ENCODE results near the gene NCOA7.

Gene NCOA7

GRCh38 chr6:125913864-125914351 lies 123.1 kb downstream of the NCOA7 start:
- no peak overlapping the region for H3K27ac ChIP-seq (ENCODE audit: insufficient read depth, low read depth, low read length, poor library complexity, severe bottlenecking)
- peaks cover 9% of the 10 kb centered on the region for H3K4me1 ChIP-seq (ENCODE audit: control insufficient read depth, insufficient read depth, low read length)
- no peak overlapping the region for H3K4me3 ChIP-seq (ENCODE audit: insufficient read depth, low read depth, low read length)
- H3K36me3 ChIP-seq (ENCODE audit: control insufficient read depth, insufficient read depth, low read length): no peaks in the 10 kb centered on the region
- H3K27me3 ChIP-seq (ENCODE audit: control insufficient read depth, insufficient read depth, low read length, poor library complexity, severe bottlenecking): no peaks in the 10 kb centered on the region
- 90 to 98% methylated on average over 4 of the region's 5 CpGs for WGBS, 2 experiments
- H3K9me3 ChIP-seq (ENCODE audit: control insufficient read depth, low read length): no peaks in the 10 kb centered on the region

- H3K27ac ChIP-seq (ENCODE audit: insufficient read depth, low read depth, low read length, poor library complexity, severe bottlenecking): no peak overlapping the region
- WGBS, 2 experiments: 62 to 66% methylated on average over 4 of the region's 4 CpGs
- H3K9me3 ChIP-seq (ENCODE audit: control insufficient read depth, low read length): no peaks in the 10 kb centered on the region
- no peaks in the 10 kb centered on the region for H3K27me3 ChIP-seq (ENCODE audit: control insufficient read depth, insufficient read depth, low read length, poor library complexity, severe bottlenecking)
- no peaks in the 10 kb centered on the region for H3K36me3 ChIP-seq (ENCODE audit: control insufficient read depth, insufficient read depth, low read length)
- H3K4me1 ChIP-seq (ENCODE audit: control insufficient read depth, insufficient read depth, low read length): peaks cover 15% of the 10 kb centered on the region
- H3K4me3 ChIP-seq (ENCODE audit: insufficient read depth, low read depth, low read length): no peak overlapping the region
These were observed 127.5 kb downstream of the NCOA7 start for GRCh38 chr6:125918230-125918629.

GRCh38 chr6:125918681-125919566 lies 128.2 kb downstream of the NCOA7 start:
- WGBS, 2 experiments: 69 to 75% methylated on average over 13 of the region's 13 CpGs
- Histone ChIP-seq H3K4me3 (ENCODE audit: insufficient read depth, low read depth, low read length) (no peak overlapping the region), H3K27me3 (ENCODE audit: control insufficient read depth, insufficient read depth, low read length, poor library complexity, severe bottlenecking) (no peaks in the 10 kb centered on the region), H3K36me3 (ENCODE audit: control insufficient read depth, insufficient read depth, low read length) (no peaks in the 10 kb centered on the region), H3K9me3 (ENCODE audit: control insufficient read depth, low read length) (no peaks in the 10 kb centered on the region), H3K27ac (ENCODE audit: insufficient read depth, low read depth, low read length, poor library complexity, severe bottlenecking) (no peak overlapping the region), H3K4me1 (ENCODE audit: control insufficient read depth, insufficient read depth, low read length) (peaks cover 15% of the 10 kb centered on the region)

GRCh38 chr6:125919618-125920017 lies 128.9 kb downstream of the NCOA7 start:
- no peak overlapping the region for H3K27ac ChIP-seq (ENCODE audit: insufficient read depth, low read depth, low read length, poor library complexity, severe bottlenecking)
- peaks cover 15% of the 10 kb centered on the region for H3K4me1 ChIP-seq (ENCODE audit: control insufficient read depth, insufficient read depth, low read length)
- whole genome bisulfite sequencing, 2 experiments: 76 to 83% methylated on average over 3 of the region's 3 CpGs
- no peaks in the 10 kb centered on the region for H3K9me3 ChIP-seq (ENCODE audit: control insufficient read depth, low read length)
- H3K27me3 ChIP-seq (ENCODE audit: control insufficient read depth, insufficient read depth, low read length, poor library complexity, severe bottlenecking): no peaks in the 10 kb centered on the region
- H3K4me3 ChIP-seq (ENCODE audit: insufficient read depth, low read depth, low read length): no peak overlapping the region
- H3K36me3 ChIP-seq (ENCODE audit: control insufficient read depth, insufficient read depth, low read length): no peaks in the 10 kb centered on the region

GRCh38 chr6:125922322-125922860 lies 131.6 kb downstream of the NCOA7 start:
- H3K36me3 ChIP-seq (ENCODE audit: control insufficient read depth, insufficient read depth, low read length): no peaks in the 10 kb centered on the region
- WGBS, 2 experiments: 95 to 96% methylated on average over 8 of the region's 8 CpGs

GRCh38 chr6:125923366-125923877 lies 132.7 kb downstream of the NCOA7 start:
- Histone ChIP-seq H3K36me3 (ENCODE audit: control insufficient read depth, insufficient read depth, low read length) (no peaks in the 10 kb centered on the region), H3K27me3 (ENCODE audit: control insufficient read depth, insufficient read depth, low read length, poor library complexity, severe bottlenecking) (no peaks in the 10 kb centered on the region), H3K4me3 (ENCODE audit: insufficient read depth, low read depth, low read length) (no peak overlapping the region), H3K9me3 (ENCODE audit: control insufficient read depth, low read length) (no peaks in the 10 kb centered on the region), H3K27ac (ENCODE audit: insufficient read depth, low read depth, low read length, poor library complexity, severe bottlenecking) (no peak overlapping the region), H3K4me1 (ENCODE audit: control insufficient read depth, insufficient read depth, low read length) (peaks cover 9% of the 10 kb centered on the region)
- WGBS, 2 experiments: 90 to 91% methylated on average over 4 of the region's 4 CpGs

More at GRCh38 chr6:125922322-125922860, 131.6 kb downstream of the NCOA7 start:
- Histone ChIP-seq H3K27me3 (ENCODE audit: control insufficient read depth, insufficient read depth, low read length, poor library complexity, severe bottlenecking) (no peaks in the 10 kb centered on the region), H3K4me1 (ENCODE audit: control insufficient read depth, insufficient read depth, low read length) (peaks cover 15% of the 10 kb centered on the region), H3K9me3 (ENCODE audit: control insufficient read depth, low read length) (no peaks in the 10 kb centered on the region), H3K27ac (ENCODE audit: insufficient read depth, low read depth, low read length, poor library complexity, severe bottlenecking) (no peak overlapping the region), H3K4me3 (ENCODE audit: insufficient read depth, low read depth, low read length) (no peak overlapping the region)

GRCh38 chr6:125924169-125924568 lies 133.4 kb downstream of the NCOA7 start:
- Histone ChIP-seq H3K9me3 (ENCODE audit: control insufficient read depth, low read length) (no peaks in the 10 kb centered on the region), H3K4me1 (ENCODE audit: control insufficient read depth, insufficient read depth, low read length) (peaks cover 4% of the 10 kb centered on the region), H3K27ac (ENCODE audit: insufficient read depth, low read depth, low read length, poor library complexity, severe bottlenecking) (no peak overlapping the region), H3K27me3 (ENCODE audit: control insufficient read depth, insufficient read depth, low read length, poor library complexity, severe bottlenecking) (no peaks in the 10 kb centered on the region), H3K4me3 (ENCODE audit: insufficient read depth, low read depth, low read length) (no peak overlapping the region), H3K36me3 (ENCODE audit: control insufficient read depth, insufficient read depth, low read length) (no peaks in the 10 kb centered on the region)
- WGBS, 2 experiments: 94 to 98% methylated on average over 2 of the region's 2 CpGs

GRCh38 chr6:125924697-125925358 lies 134.1 kb downstream of the NCOA7 start:
- WGBS, 2 experiments: 96 to 100% methylated on average over 2 of the region's 2 CpGs
- Histone ChIP-seq H3K27me3 (ENCODE audit: control insufficient read depth, insufficient read depth, low read length, poor library complexity, severe bottlenecking) (no peaks in the 10 kb centered on the region), H3K27ac (ENCODE audit: insufficient read depth, low read depth, low read length, poor library complexity, severe bottlenecking) (no peak overlapping the region), H3K9me3 (ENCODE audit: control insufficient read depth, low read length) (no peaks in the 10 kb centered on the region), H3K4me3 (ENCODE audit: insufficient read depth, low read depth, low read length) (no peak overlapping the region), H3K36me3 (ENCODE audit: control insufficient read depth, insufficient read depth, low read length) (no peaks in the 10 kb centered on the region), H3K4me1 (ENCODE audit: control insufficient read depth, insufficient read depth, low read length) (no peaks in the 10 kb centered on the region)

GRCh38 chr6:125926711-125927110 lies 136.0 kb downstream of the NCOA7 start:
- H3K4me3 ChIP-seq (ENCODE audit: insufficient read depth, low read depth, low read length): no peak overlapping the region
- no peaks in the 10 kb centered on the region for H3K27me3 ChIP-seq (ENCODE audit: control insufficient read depth, insufficient read depth, low read length, poor library complexity, severe bottlenecking)
- no peaks in the 10 kb centered on the region for H3K9me3 ChIP-seq (ENCODE audit: control insufficient read depth, low read length)
- no peak overlapping the region for H3K27ac ChIP-seq (ENCODE audit: insufficient read depth, low read depth, low read length, poor library complexity, severe bottlenecking)
- no peaks in the 10 kb centered on the region for H3K36me3 ChIP-seq (ENCODE audit: control insufficient read depth, insufficient read depth, low read length)
- WGBS, 2 experiments: 92 to 97% methylated on average over 2 of the region's 3 CpGs
- no peaks in the 10 kb centered on the region for H3K4me1 ChIP-seq (ENCODE audit: control insufficient read depth, insufficient read depth, low read length)

GRCh38 chr6:125927761-125928160 lies 137.0 kb downstream of the NCOA7 start:
- no peaks in the 10 kb centered on the region for H3K4me1 ChIP-seq (ENCODE audit: control insufficient read depth, insufficient read depth, low read length)
- WGBS, 2 experiments: 88 to 89% methylated on average over 6 to 7 of the region's 7 CpGs
- no peaks in the 10 kb centered on the region for H3K9me3 ChIP-seq (ENCODE audit: control insufficient read depth, low read length)
- H3K36me3 ChIP-seq (ENCODE audit: control insufficient read depth, insufficient read depth, low read length): no peaks in the 10 kb centered on the region
- no peak overlapping the region for H3K4me3 ChIP-seq (ENCODE audit: insufficient read depth, low read depth, low read length)
- H3K27ac ChIP-seq (ENCODE audit: insufficient read depth, low read depth, low read length, poor library complexity, severe bottlenecking): no peak overlapping the region
- no peaks in the 10 kb centered on the region for H3K27me3 ChIP-seq (ENCODE audit: control insufficient read depth, insufficient read depth, low read length, poor library complexity, severe bottlenecking)

Data from ectodermal cell (in vitro differentiated cells).